GM23338 (cell line): ENCODE results near the gene GGT7.

Experiments
- CREB1 ChIP-seq: fragments of 250-450 bp; sonication (Bioruptor Pico); IDR thresholded peaks from 2 replicates; pipeline ENCODE4 v1.5.0; 2020; ENCODE audit warnings: low read depth, mild to moderate bottlenecking, moderate library complexity
- CTCF ChIP-seq, 2 experiments: fragments of 200-600 bp in 1 of 2; sonication (generic) in 1 of 2; conservative IDR thresholded peaks; 2 replicates each; pipeline versions ENCODE4 v1.5.1 to v1.6.1; 2016 to 2017; ENCODE audit warnings: antibody characterized with exemption in 2 of 2, low read depth in 2 of 2, mild to moderate bottlenecking in 2 of 2, moderate library complexity in 1 of 2
- EZH2 ChIP-seq: fragments of 200-600 bp; sonication (generic); IDR thresholded peaks from one replicate; pipeline ENCODE4 v1.8.0; 2017; ENCODE audit warnings: antibody characterized with exemption, mild to moderate bottlenecking, low read depth; ENCODE audit not compliant: unreplicated experiment
- EZH2phosphoT487 ChIP-seq: fragments of 200-600 bp; sonication (generic); IDR thresholded peaks from one replicate; pipeline ENCODE4 v1.8.1; 2018; ENCODE audit warnings: antibody characterized with exemption; ENCODE audit not compliant: unreplicated experiment
- JUNB ChIP-seq: IDR thresholded peaks from one replicate; pipeline ENCODE4 v1.6.1; 2016; ENCODE audit warnings: antibody characterized with exemption; ENCODE audit not compliant: unreplicated experiment
- NANOG ChIP-seq: IDR thresholded peaks from 2 replicates; pipeline ENCODE4 v1.6.1; 2016; ENCODE audit warnings: antibody characterized with exemption, borderline replicate concordance
- POLR2AphosphoS5 ChIP-seq: IDR thresholded peaks from 2 replicates; pipeline ENCODE4 v1.6.1; 2016; ENCODE audit warnings: antibody characterized with exemption, low read depth
- REST ChIP-seq: IDR thresholded peaks from one replicate; pipeline ENCODE4 v1.6.1; 2018; ENCODE audit warnings: antibody characterized with exemption; ENCODE audit not compliant: unreplicated experiment
- ZNF114 ChIP-seq: fragments of 250-450 bp; sonication (Bioruptor Pico); IDR thresholded peaks from 2 replicates; pipeline ENCODE4 v1.5.0; 2020; ENCODE audit warnings: mild to moderate bottlenecking, moderate library complexity
- ZNF331 ChIP-seq: fragments of 250-450 bp; sonication (Bioruptor Pico); IDR thresholded peaks from 2 replicates; pipeline ENCODE4 v1.5.0; 2020; ENCODE audit warnings: low read depth, mild to moderate bottlenecking, moderate library complexity
- ZNF462 ChIP-seq: fragments of 250-450 bp; sonication (Bioruptor Pico); IDR thresholded peaks from 2 replicates; pipeline ENCODE4 v1.5.0; 2020; ENCODE audit warnings: mild to moderate bottlenecking, moderate library complexity

- TF ChIP-seq REST, result no peak
- TF ChIP-seq CTCF (conservative IDR thresholded peaks at IDR 0.05; ENCODE audit: low read depth in 2 of 2), result no peak
- TF ChIP-seq EZH2, result no peak
- TF ChIP-seq EZH2phosphoT487, result no peak
- TF ChIP-seq POLR2AphosphoS5, result no peak
- no peak for TF ChIP-seq NANOG
- no peak for TF ChIP-seq JUNB
- TF ChIP-seq ZNF462, result no peak
- no peak for TF ChIP-seq ZNF331
- no peak for TF ChIP-seq CREB1 (CRISPR knock-in tag)
- no peak for TF ChIP-seq ZNF114 (CRISPR knock-in tag)
Measured at GRCh38 chr20:34843421-34843820, 29.2 kb downstream of the GGT7 start.
